Activated CD4-positive, alpha-beta T cell treated with anti-CD3 and anti-CD28 coated beads, Interleukin-2, amount 50 U/mL, for 4 hours (primary cell): ENCODE measurements around the gene GFRA1.

Experiments used
- DNase-seq, 2 experiments: peaks; one replicate each; pipeline ENCODE4 v3.0.0-alpha.2; 2020

Gene GFRA1

DNA sequence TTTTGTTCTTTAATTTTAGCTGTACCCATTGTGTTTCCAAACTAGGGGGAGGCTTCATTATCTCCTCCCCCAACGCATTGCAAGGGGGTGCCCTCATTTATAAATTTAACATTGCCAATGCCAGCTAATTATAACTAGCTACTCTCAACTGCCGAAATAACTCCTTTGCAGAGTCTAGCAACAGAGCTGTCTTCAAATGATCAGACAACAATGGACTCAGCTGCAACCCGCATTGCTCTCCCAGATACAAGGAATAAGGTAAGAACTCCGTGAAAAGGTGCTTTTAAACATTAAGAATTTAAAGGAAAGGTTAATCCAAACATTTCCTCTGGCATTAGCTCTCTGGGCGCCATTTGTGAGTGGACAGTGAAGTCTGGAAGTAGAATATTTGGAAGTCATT lies 116.2 kb downstream of the GFRA1 start:
- DNase-seq: no peak

DNA sequence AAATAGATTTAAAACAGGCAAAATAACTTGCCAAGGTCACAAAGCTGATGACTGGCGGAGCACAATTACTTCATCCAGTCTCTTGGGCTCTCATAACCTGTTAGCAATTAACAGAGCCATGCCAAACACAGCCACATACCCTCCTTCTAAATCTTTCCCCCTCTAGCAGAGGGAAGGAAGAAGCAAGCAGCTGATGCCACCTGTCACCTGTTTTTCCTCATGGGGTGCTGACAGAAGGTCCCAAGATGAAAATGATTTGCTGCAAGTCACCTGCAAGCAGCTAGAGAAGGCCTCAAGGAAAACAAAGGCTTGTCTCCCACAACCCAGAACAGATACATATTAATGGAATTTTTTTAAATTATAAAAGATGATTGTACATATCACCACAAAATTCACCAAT lies 117.8 kb downstream of the GFRA1 start:
- no peak for DNase-seq

DNA sequence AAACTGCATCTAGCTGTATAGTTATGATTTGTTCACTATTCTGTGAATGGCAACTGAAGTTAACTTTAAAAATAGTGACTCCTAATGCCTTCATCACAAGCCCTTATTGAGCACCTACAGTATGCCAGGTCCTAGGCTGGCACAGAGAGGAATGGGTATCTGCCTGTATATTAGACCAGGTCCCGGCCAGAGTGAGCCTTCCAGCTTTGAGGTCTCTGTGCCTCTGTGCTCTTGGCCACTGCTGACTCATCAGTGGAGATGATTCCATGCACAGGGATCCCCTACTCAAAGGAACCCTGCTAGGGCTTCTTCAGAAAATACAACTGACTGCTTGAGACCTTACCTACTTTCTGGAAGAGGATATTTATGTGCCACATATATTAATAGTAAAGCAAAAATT lies 118.4 kb downstream of the GFRA1 start:
- DNase-seq: no peak

DNA sequence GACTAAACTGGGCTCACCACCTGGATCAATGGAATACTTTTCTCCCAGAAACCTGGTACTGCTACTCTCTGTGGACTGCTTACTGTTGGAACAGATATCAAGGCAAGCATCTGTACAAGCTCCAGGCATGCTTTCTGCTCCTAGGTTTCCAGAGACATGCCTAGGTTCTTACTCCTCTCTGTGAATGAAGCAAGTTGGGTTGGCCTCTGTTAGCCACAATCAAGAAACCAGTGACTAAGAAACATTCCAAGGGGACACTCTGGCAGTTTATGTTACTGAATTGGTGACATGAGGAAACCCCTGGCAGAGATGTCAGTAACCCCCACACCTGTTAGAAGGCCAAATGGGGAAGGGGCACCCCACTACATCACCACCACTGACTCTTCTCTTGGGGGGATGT lies 121.9 kb downstream of the GFRA1 start:
- DNase-seq: no peak

DNA sequence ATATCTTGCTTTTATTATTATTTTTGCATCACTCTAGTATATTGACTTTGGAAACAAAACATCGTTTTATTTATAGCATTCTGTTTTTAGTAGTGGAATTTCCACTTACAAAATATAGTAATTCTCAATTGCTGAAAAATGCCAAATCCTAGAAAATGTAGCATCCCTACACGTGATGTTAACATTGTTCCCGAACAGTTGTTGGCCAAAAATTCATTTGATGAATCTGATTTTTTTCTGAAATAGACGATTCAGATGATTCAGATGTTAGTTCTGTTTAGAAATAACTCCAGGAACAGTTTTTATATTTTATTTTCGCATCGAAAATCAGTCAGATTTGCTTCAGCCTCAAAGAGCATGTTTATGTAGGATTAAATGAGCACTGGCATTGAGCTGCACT lies 122.4 kb downstream of the GFRA1 start:
- no peak for DNase-seq

DNA sequence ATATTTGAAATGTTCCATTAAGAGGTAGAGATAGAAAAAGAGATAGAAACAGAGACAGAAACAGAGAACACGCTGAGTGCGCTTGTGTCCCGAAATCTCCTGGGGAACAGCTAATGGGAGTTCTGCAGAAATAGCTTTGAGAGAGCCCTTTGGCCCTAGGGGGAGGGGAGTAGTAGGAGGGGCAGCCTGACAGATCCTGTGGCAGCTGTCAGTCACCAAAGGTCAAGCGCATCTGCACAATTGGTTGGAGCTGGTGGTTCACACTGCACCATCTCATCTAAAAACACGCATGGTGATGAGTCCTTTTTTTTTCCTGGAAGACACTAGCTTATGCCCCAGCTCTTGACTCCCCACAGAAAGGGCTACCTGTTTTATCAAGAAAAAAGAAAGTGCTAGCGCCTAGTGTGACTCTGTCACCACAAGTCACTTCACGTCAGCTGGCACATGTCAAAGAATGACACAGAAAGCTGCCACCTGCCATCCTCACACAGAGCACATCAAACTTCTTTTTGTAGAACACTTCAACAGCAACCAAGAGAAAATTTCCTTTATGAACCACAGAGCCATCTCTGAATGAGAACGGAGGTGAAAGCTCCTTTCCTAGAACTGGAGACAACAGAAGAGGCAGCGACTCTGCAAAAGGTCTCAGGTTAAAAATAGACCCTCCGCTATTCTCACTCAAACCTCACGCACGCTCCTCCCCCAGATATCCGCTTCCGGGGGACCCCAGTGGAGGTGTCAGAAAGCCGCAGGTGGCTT lies 125.7 kb downstream of the GFRA1 start:
- no peak for DNase-seq

DNA sequence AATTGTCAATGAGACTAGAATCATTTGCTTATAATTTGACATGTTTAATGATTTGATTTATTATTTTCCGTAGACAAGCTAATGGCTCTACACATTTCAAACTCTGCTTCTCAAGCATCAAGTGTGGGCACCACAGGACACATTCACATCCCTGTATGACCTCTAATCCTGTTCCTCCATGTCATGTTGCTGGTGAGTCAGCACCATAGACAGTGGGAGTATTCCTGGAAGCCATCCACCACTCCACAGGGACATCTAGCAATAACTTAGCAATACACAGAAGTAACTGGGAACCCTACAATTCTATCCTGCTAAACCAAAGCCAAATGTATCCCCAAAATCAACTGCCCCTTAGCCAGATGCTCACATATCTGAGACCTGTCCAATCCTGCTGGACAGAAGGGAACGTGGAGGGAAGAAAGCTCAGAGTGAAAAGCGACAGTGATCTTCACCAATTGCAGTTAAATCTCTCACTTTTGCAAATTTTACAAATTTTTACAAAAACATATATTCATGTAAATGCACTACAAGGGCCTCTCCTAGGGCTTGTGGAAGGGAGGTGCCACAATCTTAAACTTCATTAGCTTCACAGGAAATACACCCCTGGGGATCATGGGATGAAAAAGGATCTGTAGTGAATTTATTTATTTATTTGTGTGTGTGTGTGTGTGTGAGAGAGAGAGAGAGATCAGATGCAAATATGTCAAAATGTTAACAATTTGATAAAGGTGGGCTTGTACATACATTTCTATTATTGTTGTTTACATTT lies 126.5 kb downstream of the GFRA1 start:
- DNase-seq: no peak

DNA sequence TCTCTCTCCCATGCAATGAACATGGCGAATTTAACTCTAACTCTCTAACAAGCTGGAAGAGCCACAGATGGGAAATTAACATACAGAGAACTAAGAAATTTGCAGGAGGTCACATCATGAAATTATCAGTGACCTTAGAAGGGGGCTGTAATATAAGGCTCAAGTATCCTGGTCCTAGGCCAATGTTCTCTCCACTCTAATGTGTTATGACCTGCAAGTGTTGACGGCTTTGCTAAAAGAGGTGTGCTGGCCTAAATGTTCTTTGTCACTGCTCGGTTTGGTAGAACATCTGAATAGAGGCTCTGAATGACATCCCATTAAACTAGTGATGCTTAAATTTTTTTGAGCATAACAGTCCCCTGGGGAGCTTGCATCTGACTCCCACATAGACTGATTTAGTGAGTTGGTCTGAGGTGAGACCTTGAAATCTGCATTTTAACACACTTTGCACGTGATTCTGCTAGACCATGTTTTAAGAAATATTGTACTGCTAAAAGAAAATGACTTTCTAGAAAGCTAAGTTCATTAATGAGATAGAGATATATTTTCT lies 129.3 kb downstream of the GFRA1 start:
- no peak for DNase-seq

DNA sequence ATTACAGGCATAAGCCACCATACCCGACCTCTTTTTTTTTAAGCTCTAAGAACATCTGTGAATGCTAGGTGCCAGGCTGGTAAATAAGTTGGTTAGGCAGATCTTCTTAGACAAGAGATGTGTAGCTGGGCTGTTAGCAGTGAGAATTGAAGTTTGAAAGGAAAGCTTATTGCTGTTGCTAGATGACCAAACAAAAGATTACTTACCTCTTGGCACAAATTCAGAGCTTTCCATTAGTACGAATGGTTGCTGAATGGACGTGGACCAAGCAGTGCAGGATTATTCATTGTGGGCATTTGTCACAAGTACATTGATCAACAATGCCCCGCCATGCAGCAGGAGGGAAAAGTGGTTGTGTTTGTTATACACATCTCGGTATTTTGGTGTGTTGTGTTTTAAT lies 131.2 kb downstream of the GFRA1 start:
- DNase-seq: no peak

DNA sequence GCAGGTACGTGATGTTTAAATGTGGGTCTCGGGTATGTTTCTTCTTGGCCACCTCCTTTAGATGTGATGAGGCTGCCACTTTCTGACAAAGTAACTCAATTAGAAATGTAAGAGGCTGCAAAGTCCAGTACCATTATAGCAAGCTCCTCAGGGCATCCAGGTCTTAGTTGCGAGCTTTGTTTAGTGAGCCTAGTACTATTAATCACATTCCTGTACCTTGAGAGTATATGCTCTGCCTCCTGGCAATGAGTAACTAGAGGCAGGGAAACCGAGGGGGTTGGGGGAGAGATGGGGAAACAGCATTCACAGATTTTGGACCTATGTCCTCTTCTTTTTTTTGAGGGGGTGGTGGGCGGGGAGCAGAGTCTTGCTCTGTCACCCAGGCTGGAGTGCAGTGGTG lies 131.8 kb downstream of the GFRA1 start:
- DNase-seq: no peak

DNA sequence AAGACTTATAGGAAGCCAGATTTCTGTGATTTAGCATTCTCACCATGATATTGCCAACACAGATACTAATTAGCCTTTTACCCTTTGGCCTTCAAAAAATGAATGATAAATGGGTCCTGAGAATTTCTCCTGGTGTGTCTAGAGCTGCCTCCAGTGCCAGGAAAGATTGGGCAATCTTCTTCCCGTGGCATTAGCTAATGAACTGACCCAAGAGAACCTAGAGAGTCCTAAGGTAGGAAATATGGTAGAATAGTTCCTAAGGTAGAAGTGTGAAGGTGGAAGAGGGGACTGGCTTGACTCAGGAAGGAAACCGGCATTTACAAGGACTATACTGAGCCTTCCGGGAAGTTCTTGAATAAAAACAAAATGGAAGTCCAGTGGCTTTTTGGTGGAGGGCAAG lies 133.1 kb downstream of the GFRA1 start:
- DNase-seq: no peak

DNA sequence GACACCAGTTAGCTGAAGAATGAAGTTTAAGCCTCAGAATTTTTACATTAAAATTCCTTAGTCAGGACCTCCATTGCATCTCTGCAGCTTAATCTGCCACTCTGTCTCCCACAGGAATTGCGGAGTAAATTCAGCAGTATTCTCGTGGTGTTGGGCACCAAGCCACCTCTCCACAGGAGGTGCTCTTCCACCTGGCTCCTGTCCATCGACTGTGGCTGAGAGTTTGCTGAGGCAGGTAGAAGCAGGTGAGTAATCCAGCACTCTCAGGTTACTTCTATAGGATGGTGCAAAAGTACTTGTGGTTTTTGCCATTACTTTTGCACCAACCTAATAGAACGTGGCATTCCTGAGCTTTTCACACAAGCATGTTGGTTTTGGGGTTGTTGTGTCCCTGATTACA lies 134.1 kb downstream of the GFRA1 start:
- no peak for DNase-seq

DNA sequence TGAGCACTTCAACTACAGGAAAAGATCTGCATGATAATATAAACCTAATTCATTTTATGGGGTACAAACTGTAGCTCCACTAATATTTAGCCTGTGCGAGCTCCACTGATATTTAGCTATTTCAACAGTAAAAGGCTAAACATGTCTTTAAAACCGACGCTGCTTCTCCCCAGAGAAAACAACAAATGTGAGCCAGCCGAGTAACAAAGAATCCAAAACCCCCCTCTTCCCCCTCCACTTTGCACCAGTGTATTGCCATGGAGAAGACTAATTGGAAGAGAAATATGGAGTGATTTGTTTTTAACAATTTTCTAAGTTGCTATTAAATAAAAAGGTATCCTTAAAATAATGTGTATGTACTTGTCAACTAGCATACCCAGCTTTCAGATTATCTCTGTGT lies 136.7 kb downstream of the GFRA1 start:
- DNase-seq: no peak

DNA sequence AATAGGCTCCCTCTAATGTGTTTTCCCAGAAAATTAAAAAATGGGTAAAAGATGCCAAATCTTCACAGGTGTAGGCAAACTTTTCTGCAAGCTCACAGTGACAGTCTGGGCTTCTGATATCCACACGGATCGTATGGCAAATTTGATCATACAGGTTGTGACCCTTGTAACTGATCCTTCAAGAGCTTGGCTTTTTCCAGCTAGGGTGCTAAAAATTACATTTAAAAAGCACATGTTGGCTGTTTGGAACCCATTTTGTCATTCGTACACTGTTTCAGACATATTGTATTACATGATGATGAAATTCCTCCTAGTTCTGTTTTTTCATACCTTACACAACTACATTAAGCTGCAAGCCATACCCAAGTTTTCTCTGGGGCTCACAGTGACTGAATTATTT lies 138.7 kb downstream of the GFRA1 start:
- no peak for DNase-seq

DNA sequence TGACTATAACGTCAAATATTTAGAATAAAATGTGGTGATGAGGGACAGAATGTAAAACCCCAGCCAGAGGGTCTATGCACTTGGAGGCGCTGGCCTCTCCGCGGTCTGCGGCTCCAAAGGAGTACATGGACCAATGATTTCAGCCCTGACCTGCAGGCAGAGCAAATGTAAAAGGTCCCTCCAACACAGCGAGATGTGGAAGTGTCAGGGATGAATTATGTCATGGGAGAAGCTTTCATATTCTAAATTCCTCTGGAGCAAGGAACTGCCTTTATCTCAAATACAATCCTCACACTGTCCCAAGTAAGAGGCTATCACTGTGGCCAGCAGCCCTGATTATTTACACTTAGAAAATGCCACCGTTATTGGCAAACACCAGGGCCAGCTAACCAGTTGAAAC lies 139.4 kb downstream of the GFRA1 start:
- no peak for DNase-seq

DNA sequence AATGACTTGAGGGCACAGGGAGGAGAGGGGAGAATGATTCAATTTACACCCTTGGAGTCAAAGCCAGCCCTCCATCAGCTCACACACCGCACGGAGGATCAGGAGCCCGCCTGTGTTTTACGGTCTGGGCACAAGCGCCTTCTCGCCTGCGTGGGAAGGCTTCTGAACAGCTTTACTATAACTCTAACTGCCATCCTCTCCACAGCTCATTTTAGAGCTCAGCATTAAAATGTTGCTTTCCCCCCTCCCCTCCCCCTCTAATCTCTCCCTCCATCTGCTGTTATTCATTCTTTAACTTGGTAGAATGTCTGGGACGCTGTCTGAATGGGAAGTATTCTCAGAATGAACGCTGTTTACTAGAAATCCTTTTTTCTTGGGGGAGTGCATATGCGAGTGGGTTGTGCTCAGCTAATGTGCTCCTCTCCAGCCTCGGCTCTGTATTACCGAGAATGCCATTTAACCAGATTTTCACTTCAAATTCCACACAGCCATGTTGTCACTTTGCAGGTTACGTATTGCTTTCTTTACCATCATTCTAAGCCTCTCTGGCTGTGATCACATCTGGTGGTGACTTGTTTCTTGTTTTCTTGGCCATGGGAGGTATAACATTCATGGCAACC lies 140.1 kb downstream of the GFRA1 start:
- DNase-seq: no peak

DNA sequence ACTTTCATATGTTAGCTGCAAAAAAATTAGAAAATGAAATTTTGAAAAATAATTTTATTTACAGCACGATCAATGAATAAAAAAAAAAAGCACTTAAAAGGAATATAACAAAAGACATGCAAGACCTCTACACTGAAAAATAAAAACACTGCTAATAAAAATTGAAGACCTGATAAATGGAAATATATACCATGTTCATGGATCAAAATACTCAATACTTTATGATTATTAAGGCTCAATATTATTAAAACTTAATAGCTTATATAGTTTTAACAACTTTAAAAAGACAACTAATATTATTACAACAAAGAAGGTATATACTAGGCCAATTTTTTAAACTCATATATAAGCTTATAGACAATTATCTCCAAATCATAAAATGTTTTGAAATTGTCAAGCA lies 143.0 kb downstream of the GFRA1 start:
- DNase-seq: no peak

DNA sequence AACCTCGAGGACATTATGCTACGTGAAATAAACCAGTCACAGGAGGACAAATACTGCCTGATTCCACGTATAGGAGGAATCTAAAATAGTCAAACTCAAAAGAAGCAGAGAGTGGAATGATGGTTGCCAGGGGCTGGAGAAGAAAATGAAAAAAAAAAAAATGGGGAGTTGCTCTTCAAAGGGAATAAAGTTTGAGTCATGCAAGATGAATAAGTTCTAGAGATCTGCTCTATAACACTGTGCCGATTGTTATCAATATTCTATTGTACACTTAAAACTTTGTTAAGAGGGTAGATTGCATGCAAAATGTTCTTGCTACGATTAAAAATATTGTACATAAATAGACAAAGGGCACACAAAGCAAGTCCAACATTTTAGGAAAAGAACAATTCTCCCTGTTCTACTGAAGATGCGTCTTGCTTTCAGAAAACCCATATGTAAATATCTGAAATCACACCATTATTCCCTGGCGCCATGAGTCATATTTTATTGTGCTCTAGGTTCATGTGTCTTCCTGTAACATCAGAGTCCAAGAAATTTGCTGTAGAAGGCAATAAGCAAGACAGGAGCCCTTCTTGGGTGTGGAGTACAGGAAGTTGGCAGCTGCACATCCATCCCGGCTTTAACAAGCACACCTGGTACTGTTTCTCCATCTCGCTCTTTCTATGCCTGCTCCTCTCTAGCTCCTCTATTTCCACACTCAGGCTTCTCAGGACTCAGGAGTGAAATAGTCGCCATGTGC lies 145.9 kb downstream of the GFRA1 start:
- no peak for DNase-seq

DNA sequence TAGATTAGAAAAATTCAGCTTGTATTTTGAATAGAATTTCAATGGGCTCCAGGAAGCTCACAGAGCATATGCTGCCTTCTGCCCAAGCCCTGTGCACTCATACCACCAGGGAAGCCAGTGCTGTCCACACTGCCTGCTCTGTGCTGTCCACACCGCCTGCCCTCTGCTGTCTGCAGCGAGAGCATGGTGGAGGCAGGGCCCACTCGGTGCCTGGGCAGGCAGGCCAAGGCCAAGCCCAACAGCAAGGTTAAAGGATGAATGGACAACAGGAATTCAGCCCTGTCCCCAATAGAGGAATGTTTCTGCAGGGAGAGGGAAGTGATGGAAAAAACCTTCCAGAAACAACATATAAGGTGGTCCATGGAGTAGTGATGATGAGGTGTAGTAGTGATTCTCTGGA lies 146.8 kb downstream of the GFRA1 start:
- DNase-seq: no peak

DNA sequence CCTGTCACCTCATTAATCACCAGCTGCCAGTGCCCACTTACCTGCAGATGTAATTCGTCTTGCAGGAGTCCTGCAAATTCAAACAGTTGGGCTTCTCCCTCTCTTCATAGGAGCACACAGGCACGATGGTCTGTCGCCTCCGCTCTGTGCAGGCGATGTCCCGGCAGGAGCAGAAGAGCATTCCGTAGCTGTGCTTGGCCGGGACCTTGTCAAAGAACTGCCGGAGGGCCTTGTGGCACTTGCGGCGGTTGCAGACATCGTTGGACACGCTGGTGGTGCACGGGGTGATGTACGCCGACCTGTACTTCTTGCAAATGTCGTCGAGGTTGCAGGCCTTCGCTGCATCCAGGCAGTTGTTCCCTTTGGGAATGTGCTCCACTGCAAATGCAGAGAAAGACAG lies 147.8 kb downstream of the GFRA1 start:
- DNase-seq: no peak

DNA sequence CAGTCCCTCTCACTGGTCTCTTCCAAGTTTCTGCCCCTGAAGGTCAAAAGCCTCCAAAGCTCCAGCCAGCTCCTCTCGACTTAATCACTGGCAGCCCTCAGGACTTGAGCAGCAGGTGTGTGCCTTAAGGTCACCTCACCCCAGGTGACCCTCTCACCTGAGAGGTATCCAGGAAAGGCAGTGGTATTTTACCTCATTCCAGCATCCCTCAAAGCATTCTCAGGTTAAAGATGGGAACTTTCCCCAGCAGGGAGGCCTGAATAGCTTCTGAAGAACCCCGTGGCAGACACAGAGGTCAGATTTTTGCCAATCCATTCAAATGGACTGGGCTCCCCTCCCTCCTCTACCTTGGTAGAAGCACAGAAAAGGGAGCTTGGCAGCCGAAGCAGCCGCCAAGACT lies 148.2 kb downstream of the GFRA1 start:
- no peak for DNase-seq

DNA sequence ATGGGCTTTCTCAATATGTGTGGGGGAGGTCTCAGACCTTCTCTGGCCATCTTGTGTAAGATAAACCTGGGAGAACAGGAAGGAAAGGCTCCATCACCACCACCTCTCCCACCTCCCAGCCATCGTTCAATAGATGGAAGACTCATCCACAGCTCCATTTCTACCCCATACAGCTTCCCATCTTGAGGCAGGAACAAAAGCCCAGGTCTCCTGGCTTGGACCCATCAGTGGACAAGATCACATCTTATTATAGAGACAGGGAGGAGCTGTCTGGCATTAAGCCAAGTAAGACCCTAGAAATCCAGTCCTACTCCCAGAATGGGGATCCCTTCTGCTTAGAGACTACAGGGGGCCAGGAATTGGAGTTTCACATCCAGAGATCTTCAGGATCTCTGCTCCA lies 150.3 kb downstream of the GFRA1 start:
- no peak for DNase-seq
